ENCODE results near the gene ZP4.
"Not testable (repeated sequence)": the region's sequence is repeated elsewhere in the genome, so short reads cannot be mapped to it uniquely, and the experiment has no call there.

ZP4 gene

DNA sequence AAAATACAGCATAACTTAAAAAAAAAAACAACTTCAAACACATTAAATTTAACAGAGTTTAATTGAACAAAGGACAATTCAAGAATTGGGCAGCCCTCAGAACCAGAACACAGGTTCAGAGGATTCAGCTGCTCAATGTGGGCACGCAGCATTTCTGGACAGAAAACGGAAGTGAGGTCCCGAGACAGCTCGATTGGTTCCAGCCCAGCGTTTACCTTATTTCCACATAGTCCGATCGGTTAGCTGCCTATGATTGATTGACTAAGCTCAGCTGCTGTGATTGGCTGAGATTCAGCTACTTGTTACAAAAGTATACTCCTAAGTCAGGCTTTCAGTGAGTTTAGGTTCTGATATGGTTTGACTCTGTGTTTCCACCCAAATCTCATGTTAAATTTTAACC, 33.3 kb downstream of the ZP4 start:
- Histone ChIP-seq H3K23ac (ENCODE audit: low read length in 2 of 2) (no peak overlapping the region), H3K4me3 (ENCODE audit: insufficient read depth in 1 of 2, low read depth in 1 of 2, low read length in 2 of 2) (no peak overlapping the region), H2BK5ac (ENCODE audit: low read depth, low read length, poor library complexity, severe bottlenecking) (no peak overlapping the region), H3K36me3 (ENCODE audit: control insufficient read depth in 1 of 2, insufficient read depth in 2 of 2, low read depth in 1 of 2, low read length in 2 of 2) (no peaks in the 10 kb centered on the region), H2BK120ac (ENCODE audit: low read depth, low read length) (no peak overlapping the region), H3K27me3 (ENCODE audit: control insufficient read depth in 1 of 2, insufficient read depth in 1 of 2, low read length in 2 of 2) (peaks cover 0 to 5% of the 10 kb centered on the region in 2 experiments), H3K18ac (ENCODE audit: low read depth in 1 of 2, low read length in 2 of 2) (no peak overlapping the region), H2AK5ac (ENCODE audit: low read length, severe bottlenecking) (no peak overlapping the region), H3K9ac (ENCODE audit: low read length) (no peak overlapping the region), H3K4ac (ENCODE audit: low read depth in 1 of 2, low read length in 2 of 2) (no peak overlapping the region), H2BK12ac (ENCODE audit: low read length in 2 of 2) (no peak overlapping the region), H3K4me2 (ENCODE audit: low read length, poor library complexity, severe bottlenecking) (no peak overlapping the region), H3K9me3 (ENCODE audit: control insufficient read depth, low read length) (no peaks in the 10 kb centered on the region), H3K14ac (ENCODE audit: low read length in 2 of 2) (no peak overlapping the region), H4K8ac (ENCODE audit: low read length) (no peak overlapping the region), H2BK15ac (ENCODE audit: low read depth, poor library complexity, severe bottlenecking) (no peak overlapping the region), H4K91ac (ENCODE audit: low read length) (no peak overlapping the region), H3K27ac (ENCODE audit: low read length, poor library complexity, severe bottlenecking) (no peak overlapping the region), H3K79me1 (replicated peaks; ENCODE audit: low read length, poor library complexity, severe bottlenecking) (no peaks in the 10 kb centered on the region), H3K4me1 (ENCODE audit: control insufficient read depth, insufficient read depth, low read depth, low read length) (no peaks in the 10 kb centered on the region), H2AFZ (ENCODE audit: low read depth, low read length) (no peak overlapping the region)
- no peak for DNase-seq
- WGBS: 94% methylated on average over 7 of the region's 7 CpGs

DNA sequence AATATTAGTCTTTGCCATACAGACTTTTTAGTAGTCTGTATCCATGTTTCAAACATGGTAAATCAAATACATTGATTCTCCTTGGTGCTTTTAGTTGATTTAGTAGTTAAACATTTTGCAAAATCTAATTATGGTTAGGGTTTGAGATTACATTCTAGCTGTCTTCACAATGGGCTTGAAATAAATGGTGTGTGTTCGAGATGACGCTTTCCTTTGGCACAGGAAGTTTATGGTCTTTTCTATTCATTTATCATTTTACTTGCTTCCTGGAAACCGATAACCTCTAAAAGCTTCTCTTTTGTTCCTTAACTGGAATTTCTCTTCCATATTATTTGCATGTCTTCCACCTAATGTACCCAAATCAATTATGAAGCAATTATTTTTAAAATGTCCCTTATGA, 38.4 kb downstream of the ZP4 start:
- Histone ChIP-seq H3K18ac (ENCODE audit: low read depth in 1 of 2, low read length in 2 of 2) (no peak overlapping the region), H3K79me1 (replicated peaks; ENCODE audit: low read length, poor library complexity, severe bottlenecking) (no peaks in the 10 kb centered on the region), H2AK5ac (ENCODE audit: low read length, severe bottlenecking) (no peak overlapping the region), H3K27ac (ENCODE audit: low read length, poor library complexity, severe bottlenecking) (no peak overlapping the region), H2BK5ac (ENCODE audit: low read depth, low read length, poor library complexity, severe bottlenecking) (no peak overlapping the region), H3K4me1 (ENCODE audit: control insufficient read depth, insufficient read depth, low read depth, low read length) (no peaks in the 10 kb centered on the region), H3K9ac (ENCODE audit: low read length) (no peak overlapping the region), H3K4ac (ENCODE audit: low read depth in 1 of 2, low read length in 2 of 2) (no peak overlapping the region), H3K27me3 (ENCODE audit: control insufficient read depth in 1 of 2, insufficient read depth in 1 of 2, low read length in 2 of 2) (no peaks in the 10 kb centered on the region), H2BK12ac (ENCODE audit: low read length in 2 of 2) (no peak overlapping the region), H3K23ac (ENCODE audit: low read length in 2 of 2) (no peak overlapping the region), H2AFZ (ENCODE audit: low read depth, low read length) (no peak overlapping the region), H3K9me3 (ENCODE audit: control insufficient read depth, low read length) (no peaks in the 10 kb centered on the region), H3K36me3 (ENCODE audit: control insufficient read depth in 1 of 2, insufficient read depth in 2 of 2, low read depth in 1 of 2, low read length in 2 of 2) (no peaks in the 10 kb centered on the region), H4K91ac (ENCODE audit: low read length) (no peak overlapping the region), H2BK120ac (ENCODE audit: low read depth, low read length) (no peak overlapping the region), H3K4me2 (ENCODE audit: low read length, poor library complexity, severe bottlenecking) (no peak overlapping the region), H4K8ac (ENCODE audit: low read length) (no peak overlapping the region), H2BK15ac (ENCODE audit: low read depth, poor library complexity, severe bottlenecking) (no peak overlapping the region), H3K14ac (ENCODE audit: low read length in 2 of 2) (no peak overlapping the region), H3K4me3 (ENCODE audit: insufficient read depth in 1 of 2, low read depth in 1 of 2, low read length in 2 of 2) (no peak overlapping the region)
- WGBS: 92% methylated on average over 3 of the region's 3 CpGs
- no peak for DNase-seq

DNA sequence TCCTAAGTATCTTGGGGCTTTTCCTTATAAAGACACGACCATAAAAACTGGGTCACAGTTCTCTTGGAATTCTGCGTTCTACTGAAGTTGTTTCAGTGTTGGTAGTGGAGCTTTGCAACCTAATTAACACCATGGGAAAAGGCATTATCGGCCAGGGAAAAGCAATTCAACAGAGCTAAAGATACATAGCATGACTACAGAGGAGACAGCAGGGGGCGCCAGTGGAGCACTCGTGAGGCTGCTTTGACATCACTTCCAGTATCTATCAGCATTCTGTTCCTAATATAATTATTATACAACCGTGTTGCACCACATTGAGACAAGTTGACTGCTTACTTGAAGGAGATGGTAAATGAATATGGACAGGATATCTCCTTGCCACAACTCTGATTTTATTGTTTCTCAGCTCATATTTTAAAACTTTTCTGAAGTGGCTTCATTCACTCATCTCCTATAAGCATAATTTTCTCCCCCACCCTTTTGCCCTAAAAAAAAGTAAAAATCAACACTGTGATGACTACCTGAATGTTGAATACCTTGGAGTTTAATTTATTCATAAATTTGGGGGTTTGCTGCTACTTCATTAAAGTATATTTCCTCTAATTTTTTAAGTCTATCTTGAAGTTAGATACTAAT, 39.4 kb downstream of the ZP4 start:
- Histone ChIP-seq H3K23ac (ENCODE audit: low read length in 2 of 2) (no peak overlapping the region), H2BK15ac (ENCODE audit: low read depth, poor library complexity, severe bottlenecking) (no peak overlapping the region), H4K91ac (ENCODE audit: low read length) (no peak overlapping the region), H3K14ac (ENCODE audit: low read length in 2 of 2) (no peak overlapping the region), H2BK12ac (ENCODE audit: low read length in 2 of 2) (no peak overlapping the region), H3K18ac (ENCODE audit: low read depth in 1 of 2, low read length in 2 of 2) (no peak overlapping the region), H2BK5ac (ENCODE audit: low read depth, low read length, poor library complexity, severe bottlenecking) (no peak overlapping the region), H3K27me3 (ENCODE audit: control insufficient read depth in 1 of 2, insufficient read depth in 1 of 2, low read length in 2 of 2) (no peaks in the 10 kb centered on the region), H3K4me1 (ENCODE audit: control insufficient read depth, insufficient read depth, low read depth, low read length) (no peaks in the 10 kb centered on the region), H3K27ac (ENCODE audit: low read length, poor library complexity, severe bottlenecking) (no peak overlapping the region), H4K8ac (ENCODE audit: low read length) (no peak overlapping the region), H3K79me1 (replicated peaks; ENCODE audit: low read length, poor library complexity, severe bottlenecking) (no peaks in the 10 kb centered on the region), H2AK5ac (ENCODE audit: low read length, severe bottlenecking) (no peak overlapping the region), H3K36me3 (ENCODE audit: control insufficient read depth in 1 of 2, insufficient read depth in 2 of 2, low read depth in 1 of 2, low read length in 2 of 2) (no peaks in the 10 kb centered on the region), H3K4me2 (ENCODE audit: low read length, poor library complexity, severe bottlenecking) (no peak overlapping the region), H2AFZ (ENCODE audit: low read depth, low read length) (no peak overlapping the region), H3K4ac (ENCODE audit: low read depth in 1 of 2, low read length in 2 of 2) (no peak overlapping the region), H3K9ac (ENCODE audit: low read length) (no peak overlapping the region), H3K4me3 (ENCODE audit: insufficient read depth in 1 of 2, low read depth in 1 of 2, low read length in 2 of 2) (no peak overlapping the region), H3K9me3 (ENCODE audit: control insufficient read depth, low read length) (no peaks in the 10 kb centered on the region), H2BK120ac (ENCODE audit: low read depth, low read length) (no peak overlapping the region)
- DNase-seq: peak; percentile 49
- WGBS: 41% methylated on average over 4 of the region's 6 CpGs

DNA sequence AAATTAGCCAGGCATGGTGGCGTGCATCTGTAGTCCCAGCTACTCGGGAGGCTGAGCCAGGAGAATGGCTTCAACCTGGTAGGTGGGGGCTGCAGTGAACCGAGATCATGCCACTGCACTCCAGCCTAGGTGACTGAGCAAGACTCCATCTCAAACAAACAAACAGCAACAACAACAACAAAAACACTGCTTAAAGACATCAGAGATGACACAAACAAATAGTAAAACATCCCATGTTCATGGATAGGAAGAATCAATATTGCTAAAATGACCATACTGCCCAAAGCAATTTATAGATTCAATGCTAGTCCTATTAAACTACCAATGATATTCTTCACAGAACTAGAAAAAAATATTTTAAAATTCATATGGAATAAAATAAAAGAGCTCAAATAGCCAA, 47.2 kb downstream of the ZP4 start:
- not testable (repeated sequence) for H3K4ac ChIP-seq (ENCODE audit: low read depth in 1 of 2, low read length in 2 of 2); H3K36me3 ChIP-seq (ENCODE audit: control insufficient read depth in 1 of 2, insufficient read depth in 2 of 2, low read depth in 1 of 2, low read length in 2 of 2); H2BK120ac ChIP-seq (ENCODE audit: low read depth, low read length); H3K18ac ChIP-seq (ENCODE audit: low read depth in 1 of 2, low read length in 2 of 2); H2AK5ac ChIP-seq (ENCODE audit: low read length, severe bottlenecking); H3K9me3 ChIP-seq (ENCODE audit: control insufficient read depth, low read length); H3K14ac ChIP-seq (ENCODE audit: low read length in 2 of 2); H3K27me3 ChIP-seq (ENCODE audit: control insufficient read depth in 1 of 2, insufficient read depth in 1 of 2, low read length in 2 of 2); H3K4me3 ChIP-seq (ENCODE audit: insufficient read depth in 1 of 2, low read depth in 1 of 2, low read length in 2 of 2); H3K4me2 ChIP-seq (ENCODE audit: low read length, poor library complexity, severe bottlenecking); H3K79me1 ChIP-seq (replicated peaks; ENCODE audit: low read length, poor library complexity, severe bottlenecking); H2BK5ac ChIP-seq (ENCODE audit: low read depth, low read length, poor library complexity, severe bottlenecking); DNase-seq; H3K23ac ChIP-seq (ENCODE audit: low read length in 2 of 2); H4K91ac ChIP-seq (ENCODE audit: low read length); H3K9ac ChIP-seq (ENCODE audit: low read length); H3K4me1 ChIP-seq (ENCODE audit: control insufficient read depth, insufficient read depth, low read depth, low read length); H2BK15ac ChIP-seq (ENCODE audit: low read depth, poor library complexity, severe bottlenecking); H3K27ac ChIP-seq (ENCODE audit: low read length, poor library complexity, severe bottlenecking); H2AFZ ChIP-seq (ENCODE audit: low read depth, low read length); H2BK12ac ChIP-seq (ENCODE audit: low read length in 2 of 2); H4K8ac ChIP-seq (ENCODE audit: low read length)
- 61% methylated on average over 3 of the region's 3 CpGs for WGBS

Measured in mesenchymal stem cell (in vitro differentiated cells and primary cell).